ENCODE data around the gene SPEM1.
"Not testable (repeated sequence)": the region's sequence is repeated elsewhere in the genome, so short reads cannot be mapped to it uniquely, and the experiment has no call there.

Gene SPEM1

DNA sequence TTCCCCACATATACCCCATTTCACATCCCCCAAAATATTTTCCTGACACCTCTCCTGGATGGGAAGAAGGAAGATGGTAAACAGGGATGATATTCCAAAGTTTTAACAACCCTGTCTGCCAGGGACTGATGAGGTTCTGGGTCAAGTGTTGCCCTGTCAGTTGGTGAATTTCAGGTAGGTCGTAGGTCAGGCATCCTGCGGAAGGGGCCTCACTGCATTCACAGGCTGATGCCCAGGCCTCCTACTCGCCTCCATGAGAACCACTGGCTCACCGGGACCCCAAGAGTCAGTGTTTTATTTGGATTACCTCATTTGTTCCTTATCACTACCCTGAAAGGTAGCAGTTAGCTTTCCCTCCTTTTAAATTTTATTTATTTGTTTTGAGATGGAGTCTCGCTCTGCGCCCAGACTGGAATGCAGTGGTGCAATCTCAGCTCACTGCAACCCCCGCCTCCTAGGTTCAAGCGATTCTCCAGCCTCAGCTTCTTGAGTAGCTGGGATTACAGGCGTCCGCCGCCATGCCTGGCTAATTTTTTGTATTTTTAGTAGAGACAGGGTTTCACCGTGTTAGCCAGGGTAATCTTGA, 48.8 kb downstream of the SPEM1 start:
- DNase-seq (ENCODE audit: low read depth) = no peak

DNA sequence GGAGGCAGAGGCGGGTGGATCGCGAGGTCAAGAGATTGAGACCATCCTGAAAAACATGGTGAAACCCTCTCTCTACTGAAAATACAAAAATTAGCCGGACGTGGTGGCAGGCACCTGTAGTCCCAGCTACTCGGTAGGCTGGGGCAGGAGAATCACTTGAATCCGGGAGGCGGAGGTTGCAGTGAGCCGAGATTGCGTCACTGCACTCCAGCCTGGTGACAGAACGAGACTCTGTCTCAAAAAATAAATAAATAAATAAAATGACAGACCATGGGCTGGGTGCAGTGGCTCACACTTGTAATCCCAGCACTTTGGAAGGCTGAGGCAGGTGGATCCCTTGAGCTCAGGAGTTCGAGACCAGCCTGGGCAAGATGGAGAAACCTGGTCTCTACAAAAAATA, 49.7 kb downstream of the SPEM1 start:
- not testable (repeated sequence) for DNase-seq (ENCODE audit: low read depth)

DNA sequence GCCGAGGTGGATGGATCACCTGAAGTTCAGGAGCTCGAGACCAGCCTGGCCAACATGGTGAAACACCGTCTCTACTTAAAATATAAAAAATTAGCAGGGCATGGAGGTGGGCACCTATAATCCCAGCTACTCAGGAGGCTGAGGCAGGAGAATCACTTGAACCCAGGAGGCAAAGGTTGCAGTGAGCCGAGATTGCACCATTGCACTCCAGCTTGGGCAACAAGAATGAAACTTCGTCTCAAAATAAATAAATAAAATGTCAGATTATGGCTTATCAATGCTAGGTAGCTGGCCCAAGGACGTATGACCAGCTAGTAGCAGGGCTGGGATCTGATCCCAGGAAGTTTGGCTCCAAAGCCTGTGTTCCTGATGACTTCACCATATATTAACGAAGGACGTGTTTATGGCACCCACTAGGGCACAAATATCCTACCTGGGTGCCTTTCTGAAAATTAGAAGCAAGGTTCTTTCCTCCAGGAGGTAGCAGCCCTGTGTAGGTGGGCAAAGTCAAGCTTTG, 50.4 kb downstream of the SPEM1 start:
- not testable (repeated sequence) for DNase-seq (ENCODE audit: low read depth)
